GOT3 (cell line): ENCODE data around the gene UMAD1.

ENCODE experiments used
- DNase-seq: peaks from one replicate; lab custom pipeline; 2025; ENCODE audit warnings: mixed read lengths; lab: John Stamatoyannopoulos, UW

Gene UMAD1

GRCh38 chr7:7830122-7830878 is 189.7 kb downstream of the UMAD1 start:
- DNase-seq: no peak

GRCh38 chr7:7832518-7832917 is 192.0 kb downstream of the UMAD1 start:
- no peak for DNase-seq

- DNase-seq: no peak
These were observed 194.2 kb downstream of the UMAD1 start for GRCh38 chr7:7834761-7835160.

GRCh38 chr7:7841027-7841426 is 200.5 kb downstream of the UMAD1 start:
- DNase-seq: no peak

- DNase-seq: no peak
These were observed 202.7 kb downstream of the UMAD1 start for GRCh38 chr7:7843240-7843639.

- no peak for DNase-seq
These were observed 203.4 kb downstream of the UMAD1 start for GRCh38 chr7:7843972-7844371.

- no peak for DNase-seq
These were observed 207.7 kb downstream of the UMAD1 start for GRCh38 chr7:7848246-7848645.

- no peak for DNase-seq
These were observed 208.3 kb downstream of the UMAD1 start for GRCh38 chr7:7848892-7849291.

GRCh38 chr7:7850150-7850549 is 209.6 kb downstream of the UMAD1 start:
- DNase-seq: no peak

- DNase-seq: no peak
These were observed 210.8 kb downstream of the UMAD1 start for GRCh38 chr7:7851381-7851780.

- no peak for DNase-seq
These were observed 211.4 kb downstream of the UMAD1 start for GRCh38 chr7:7851991-7852390.

GRCh38 chr7:7857143-7857583 is 216.6 kb downstream of the UMAD1 start:
- no peak for DNase-seq

GRCh38 chr7:7858559-7858958 is 218.0 kb downstream of the UMAD1 start:
- DNase-seq: no peak

- DNase-seq: no peak
These were observed 218.9 kb downstream of the UMAD1 start for GRCh38 chr7:7859411-7859810.

GRCh38 chr7:7861211-7861633 is 220.7 kb downstream of the UMAD1 start:
- DNase-seq: no peak

- no peak for DNase-seq
These were observed 221.8 kb downstream of the UMAD1 start for GRCh38 chr7:7862393-7862792.

- no peak for DNase-seq
These were observed 227.5 kb downstream of the UMAD1 start for GRCh38 chr7:7867846-7868571.

- no peak for DNase-seq
These were observed 228.0 kb downstream of the UMAD1 start for GRCh38 chr7:7868572-7868899.

GRCh38 chr7:7869036-7869435 is 228.5 kb downstream of the UMAD1 start:
- no peak for DNase-seq

- DNase-seq: no peak
These were observed 229.1 kb downstream of the UMAD1 start for GRCh38 chr7:7869651-7870050.

GRCh38 chr7:7870555-7870954 is 230.0 kb downstream of the UMAD1 start:
- DNase-seq: no peak

GRCh38 chr7:7876419-7876818 is 235.9 kb downstream of the UMAD1 start:
- DNase-seq: no peak

GRCh38 chr7:7881581-7881980 is 241.0 kb downstream of the UMAD1 start:
- DNase-seq: no peak

- no peak for DNase-seq
These were observed 242.3 kb downstream of the UMAD1 start for GRCh38 chr7:7882888-7883287.
